Stimulated activated CD8-positive, alpha-beta memory T cell treated with anti-CD3 and anti-CD28 coated beads, Interleukin-7, amount 100 ng/mL, for 48 hours (primary cell): ENCODE measurements around the gene MSMB.
"Not testable (repeated sequence)": the region's sequence is repeated elsewhere in the genome, so short reads cannot be mapped to it uniquely, and the experiment has no call there.

ENCODE experiments used
- DNase-seq, 2 donors: peaks; one replicate each; pipeline ENCODE4 v3.0.0-alpha.2; 2020; ENCODE audit warnings: low read depth in 1 of 2; ENCODE audit errors: extremely low read depth in 1 of 2

MSMB gene

DNA sequence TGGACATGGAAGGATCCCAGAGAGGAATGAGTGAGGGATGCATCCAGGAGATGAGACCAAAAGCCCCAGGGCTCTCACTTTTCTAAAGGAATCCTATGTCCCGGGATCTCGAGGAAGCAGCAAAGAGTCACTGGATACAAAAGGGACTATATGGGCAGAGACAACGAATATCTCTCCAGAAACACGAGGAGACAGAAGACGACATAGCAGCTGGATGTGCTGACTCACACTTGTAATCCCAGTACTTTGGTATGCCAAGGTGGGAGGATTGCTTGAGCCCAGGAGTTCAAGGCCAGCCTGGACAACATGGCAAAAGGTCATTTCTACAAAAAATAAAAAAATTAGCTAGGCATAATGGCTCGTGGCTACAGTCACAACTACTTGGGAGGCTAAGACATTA is 24.7 kb upstream of the MSMB start:
- DNase-seq, result no peak

DNA sequence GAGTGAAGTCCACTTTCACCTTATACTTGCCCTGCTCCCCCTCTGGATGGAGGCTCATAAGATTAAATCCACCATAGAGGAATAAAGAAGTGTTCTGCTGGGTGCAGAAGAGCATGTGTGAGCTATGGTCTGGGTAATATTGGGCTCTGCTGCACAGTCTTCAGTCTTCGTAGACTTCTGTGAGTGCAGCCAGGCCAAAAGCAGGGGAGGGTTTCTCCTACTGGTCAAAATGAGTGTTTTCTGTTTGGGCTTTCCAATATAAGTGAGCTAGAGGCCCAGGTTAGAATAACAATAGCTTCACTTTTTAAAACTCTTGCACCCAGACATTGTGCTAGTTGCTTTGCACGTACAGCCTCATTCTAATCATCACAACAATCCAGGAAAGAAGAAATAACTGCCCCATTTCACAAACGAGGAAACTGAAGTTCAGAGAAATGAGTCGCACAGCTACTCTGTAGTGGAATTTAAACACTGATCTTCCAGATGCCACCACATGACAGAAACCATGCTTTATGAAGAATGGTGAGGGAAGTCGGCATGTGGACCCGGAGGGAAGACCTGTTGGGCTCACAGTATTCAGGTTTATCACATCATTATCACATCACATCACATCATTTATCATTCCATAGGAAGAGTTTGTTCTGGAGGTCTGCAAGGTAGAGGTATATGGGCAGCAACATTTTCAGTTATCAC is 23.8 kb upstream of the MSMB start:
- DNase-seq, result no peak

GRCh38 chr10:46068905-46069304 is 22.8 kb upstream of the MSMB start:
- no peak for DNase-seq

DNA sequence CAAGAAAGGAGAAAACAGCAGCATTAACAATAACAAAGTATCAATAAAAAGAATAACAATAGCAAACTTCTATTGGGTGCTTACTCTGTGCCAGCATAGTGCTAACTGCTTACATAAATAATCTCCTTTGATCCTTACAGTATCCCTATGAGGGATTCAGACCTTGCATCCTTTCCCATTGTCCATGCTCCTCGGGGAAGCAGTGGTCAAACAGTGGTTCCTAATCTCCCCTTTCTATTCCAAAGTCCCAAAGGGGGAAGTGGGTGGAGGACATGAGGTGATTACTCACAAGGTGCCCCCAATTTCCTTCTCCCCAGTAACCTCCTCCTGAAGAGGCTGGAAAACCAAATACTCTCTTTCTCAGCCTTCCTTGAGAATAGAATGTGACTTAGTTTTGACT is 22.0 kb upstream of the MSMB start:
- no peak for DNase-seq

DNA sequence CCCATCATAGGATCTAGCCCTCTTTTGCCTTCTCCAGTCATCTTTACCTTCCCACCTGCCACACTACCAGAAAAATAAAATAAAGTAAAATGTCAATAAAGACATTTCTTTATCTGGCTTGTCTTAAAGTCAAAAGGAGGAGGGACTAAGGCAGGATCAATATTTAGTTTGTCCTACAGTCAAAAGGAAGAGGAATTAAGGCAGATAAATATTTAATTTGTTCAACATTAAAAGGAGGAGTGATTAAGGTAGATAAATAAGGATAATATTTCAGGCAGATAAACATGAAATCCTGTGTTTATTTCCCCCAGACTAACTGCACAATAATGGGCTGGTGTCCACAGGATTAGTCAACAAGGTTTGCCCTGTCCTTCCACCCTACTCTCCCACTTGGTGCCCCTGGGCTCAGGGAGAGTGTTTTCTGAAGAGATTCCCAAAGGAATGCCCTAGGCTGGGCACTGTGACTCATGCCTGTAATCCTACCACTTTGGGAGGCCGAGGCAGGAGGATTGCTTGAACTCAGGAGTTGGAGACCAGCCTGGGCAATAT is 18.3 kb upstream of the MSMB start:
- no peak for DNase-seq

DNA sequence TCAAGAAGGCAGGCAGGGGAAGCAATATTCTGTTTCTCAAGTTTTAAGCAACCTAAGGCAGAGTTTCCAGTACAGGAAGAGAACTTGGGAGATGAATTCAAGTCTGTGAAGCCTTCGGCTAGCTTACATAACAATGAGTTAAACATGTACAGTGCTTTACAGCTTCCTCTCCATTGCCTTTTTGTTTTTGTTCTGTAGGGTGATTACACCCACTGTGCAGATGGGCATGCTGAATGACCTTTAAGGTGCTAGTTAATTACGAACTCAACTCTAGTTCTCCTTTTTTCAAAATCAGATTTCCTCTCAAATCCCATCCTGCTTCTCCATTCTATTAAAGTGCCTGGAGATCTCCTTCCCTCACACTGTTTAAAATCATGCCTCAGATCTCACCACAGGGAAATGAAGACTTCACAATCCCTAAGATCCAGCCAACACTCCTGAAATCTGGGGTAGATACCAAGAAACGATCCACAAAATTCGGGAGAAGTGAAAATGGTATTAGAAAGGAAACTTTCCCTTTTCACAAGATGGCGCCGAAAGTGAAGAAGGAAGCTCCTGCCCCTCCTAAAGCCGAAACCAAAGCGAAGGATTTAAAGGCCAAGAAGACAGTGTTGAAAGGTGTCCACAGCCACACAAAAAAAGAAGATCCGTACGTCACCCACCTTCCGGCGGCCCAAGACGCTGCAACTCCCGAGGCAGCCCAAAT is 16.8 kb upstream of the MSMB start:
- no peak for DNase-seq

- DNase-seq, result no peak
Measured at GRCh38 chr10:46060706-46061105, 14.6 kb upstream of the MSMB start.

DNA sequence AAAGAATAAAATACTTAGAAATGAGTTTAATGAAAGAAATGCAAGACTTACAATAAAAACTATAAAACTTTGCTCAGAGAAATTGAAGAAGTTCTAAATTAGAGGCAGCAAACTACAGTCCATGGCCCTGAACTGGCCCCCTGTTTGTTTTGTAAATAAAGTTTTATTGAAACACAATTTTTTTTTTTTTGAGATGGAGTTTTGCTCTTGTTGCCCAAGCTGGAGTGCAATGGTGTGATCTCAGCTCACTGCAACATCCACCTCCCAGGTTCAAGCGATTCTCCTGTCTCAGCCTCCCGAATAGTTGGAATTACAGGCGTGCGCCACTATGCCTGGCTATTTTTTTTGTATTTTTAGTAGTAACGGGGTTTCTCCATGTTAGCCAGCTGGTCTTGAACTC is 11.9 kb upstream of the MSMB start:
- not testable (repeated sequence) for DNase-seq

GRCh38 chr10:46057038-46057437 is 11.0 kb upstream of the MSMB start:
- no peak for DNase-seq

DNA sequence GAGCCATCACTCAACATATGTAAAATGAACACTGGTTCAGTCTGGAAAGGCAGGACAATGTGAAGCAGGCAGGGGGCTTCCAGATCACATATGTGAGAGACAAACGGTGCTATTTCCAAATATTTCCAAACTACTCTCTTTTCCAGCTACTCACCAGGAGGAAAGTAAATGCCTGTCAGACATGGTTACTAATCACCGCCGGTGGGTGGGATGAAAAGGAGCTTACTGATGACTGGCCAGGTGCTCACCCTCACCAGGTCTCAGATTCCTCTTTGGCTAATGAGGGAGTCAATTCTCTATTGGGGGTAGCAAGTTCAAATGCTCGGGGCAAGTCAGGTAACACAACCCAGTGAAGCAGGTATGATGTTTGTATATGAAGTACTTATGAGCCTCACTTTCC is 9.7 kb upstream of the MSMB start:
- DNase-seq, result no peak

- no peak for DNase-seq
Measured at GRCh38 chr10:46053534-46054434, 7.7 kb upstream of the MSMB start.

DNA sequence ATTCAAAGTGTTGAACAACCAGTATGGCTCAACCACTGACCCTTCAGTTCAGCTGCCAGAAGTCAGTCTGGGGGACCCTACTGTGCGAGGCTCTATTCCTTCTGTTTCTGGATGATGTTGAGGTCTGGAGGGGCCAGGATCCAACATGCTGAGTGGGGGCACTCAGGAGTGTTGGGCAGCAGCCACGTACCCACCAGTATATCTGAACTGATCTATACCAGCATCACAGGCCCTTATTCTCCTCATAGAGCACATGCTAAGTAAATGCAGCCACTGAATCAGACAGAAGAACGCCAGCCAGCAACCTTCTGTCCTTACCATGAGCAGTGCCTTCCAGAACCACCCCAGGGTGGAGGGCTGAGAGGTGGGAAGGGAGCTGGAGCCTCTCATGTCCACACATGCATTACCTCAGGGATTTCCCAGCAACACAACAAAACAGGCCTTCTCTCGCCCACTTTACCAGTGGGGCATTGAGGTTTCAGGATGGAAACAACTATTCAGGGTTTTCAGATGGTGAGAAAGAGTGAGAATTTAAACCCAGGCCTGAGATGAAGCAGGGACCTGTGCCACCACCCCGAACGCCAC is 6.8 kb upstream of the MSMB start:
- DNase-seq, result no peak

GRCh38 chr10:46052057-46052790 is 6.2 kb upstream of the MSMB start:
- no peak for DNase-seq

GRCh38 chr10:46050941-46051623 is 5.0 kb upstream of the MSMB start:
- no peak for DNase-seq

DNA sequence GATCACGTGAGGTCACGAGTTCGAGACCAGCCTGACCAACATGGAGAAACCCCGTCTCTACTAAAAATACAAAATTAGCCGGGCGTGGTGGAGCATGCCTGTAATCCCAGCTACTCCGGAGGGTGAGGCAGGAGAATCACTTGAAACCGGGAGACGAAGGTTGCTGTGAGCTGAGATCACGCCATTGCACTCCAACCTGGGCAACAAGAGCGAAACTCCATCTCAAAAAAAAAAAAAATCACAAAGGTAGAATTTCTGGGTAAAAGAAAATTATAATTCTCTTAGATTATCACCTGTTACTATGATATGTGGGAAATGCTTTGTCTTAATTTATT is 3.4 kb upstream of the MSMB start:
- DNase-seq, result not testable (repeated sequence)

- no peak for DNase-seq
Measured at GRCh38 chr10:46048152-46048551, 2.1 kb upstream of the MSMB start.

GRCh38 chr10:46042527-46042926 is 3.5 kb downstream of the MSMB start:
- no peak for DNase-seq

DNA sequence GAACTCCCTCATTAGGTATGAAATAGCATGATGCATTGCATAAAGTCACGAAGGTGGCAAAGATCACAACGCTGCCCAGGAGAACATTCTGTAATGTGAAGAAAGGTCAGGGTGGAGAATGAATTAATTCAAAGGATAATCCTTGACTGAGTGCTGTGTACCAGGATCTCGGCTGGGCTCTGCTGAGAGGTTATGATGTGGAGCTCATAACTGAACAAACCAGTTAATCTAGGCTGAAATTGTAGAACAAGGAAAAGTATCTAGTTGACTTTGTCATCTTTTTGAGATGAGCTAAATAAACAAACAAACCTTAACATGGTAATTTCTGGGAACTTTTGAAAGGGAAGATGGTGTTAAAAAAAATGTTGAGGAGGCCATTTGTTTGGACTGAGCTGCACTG is 6.1 kb downstream of the MSMB start:
- DNase-seq, result no peak

DNA sequence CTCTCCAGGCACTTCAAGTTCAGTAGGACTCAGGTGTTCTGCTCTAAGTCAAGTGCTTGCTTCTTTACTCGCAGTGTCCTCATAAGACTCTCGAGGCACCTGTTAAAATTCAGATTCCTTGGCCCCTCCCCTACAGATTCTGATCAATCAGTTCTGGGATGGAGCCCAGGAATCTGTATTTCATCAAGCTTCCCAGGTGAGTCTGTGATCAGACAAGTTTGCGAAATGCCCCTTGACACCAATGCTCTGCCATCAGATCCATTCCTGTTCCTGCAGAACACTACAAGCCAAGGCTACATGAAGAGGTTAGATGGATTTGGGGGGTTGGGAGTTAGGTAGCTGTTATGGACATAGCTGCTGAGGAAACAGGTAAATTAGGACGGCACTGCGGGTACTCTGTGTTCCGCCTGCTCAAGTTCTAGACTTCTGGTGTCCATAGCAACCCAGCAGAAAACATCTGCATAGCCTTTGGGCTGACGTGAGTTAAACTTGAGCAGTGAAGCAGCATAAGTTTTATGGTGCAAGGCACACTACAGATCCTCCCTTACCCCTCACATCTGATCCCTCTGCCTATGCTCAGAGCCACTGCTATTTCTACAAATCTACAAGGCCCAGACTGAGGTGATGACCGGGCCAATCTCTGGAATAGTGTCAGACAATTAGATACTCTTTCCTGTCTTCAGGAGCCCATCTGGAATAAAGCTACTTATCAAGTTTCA is 8.8 kb downstream of the MSMB start:
- DNase-seq, result no peak
